GM18517 (cell line): ENCODE data around the gene CHRNA7.

ENCODE experiments used
- ATAC-seq: cut with Tn5 transposase; IDR thresholded peaks from one replicate; pipeline ENCODE4 v1.9.1; 2021; ENCODE audit warnings: mild to moderate bottlenecking, moderate library complexity; ENCODE audit not compliant: unreplicated experiment

The CHRNA7 gene

DNA sequence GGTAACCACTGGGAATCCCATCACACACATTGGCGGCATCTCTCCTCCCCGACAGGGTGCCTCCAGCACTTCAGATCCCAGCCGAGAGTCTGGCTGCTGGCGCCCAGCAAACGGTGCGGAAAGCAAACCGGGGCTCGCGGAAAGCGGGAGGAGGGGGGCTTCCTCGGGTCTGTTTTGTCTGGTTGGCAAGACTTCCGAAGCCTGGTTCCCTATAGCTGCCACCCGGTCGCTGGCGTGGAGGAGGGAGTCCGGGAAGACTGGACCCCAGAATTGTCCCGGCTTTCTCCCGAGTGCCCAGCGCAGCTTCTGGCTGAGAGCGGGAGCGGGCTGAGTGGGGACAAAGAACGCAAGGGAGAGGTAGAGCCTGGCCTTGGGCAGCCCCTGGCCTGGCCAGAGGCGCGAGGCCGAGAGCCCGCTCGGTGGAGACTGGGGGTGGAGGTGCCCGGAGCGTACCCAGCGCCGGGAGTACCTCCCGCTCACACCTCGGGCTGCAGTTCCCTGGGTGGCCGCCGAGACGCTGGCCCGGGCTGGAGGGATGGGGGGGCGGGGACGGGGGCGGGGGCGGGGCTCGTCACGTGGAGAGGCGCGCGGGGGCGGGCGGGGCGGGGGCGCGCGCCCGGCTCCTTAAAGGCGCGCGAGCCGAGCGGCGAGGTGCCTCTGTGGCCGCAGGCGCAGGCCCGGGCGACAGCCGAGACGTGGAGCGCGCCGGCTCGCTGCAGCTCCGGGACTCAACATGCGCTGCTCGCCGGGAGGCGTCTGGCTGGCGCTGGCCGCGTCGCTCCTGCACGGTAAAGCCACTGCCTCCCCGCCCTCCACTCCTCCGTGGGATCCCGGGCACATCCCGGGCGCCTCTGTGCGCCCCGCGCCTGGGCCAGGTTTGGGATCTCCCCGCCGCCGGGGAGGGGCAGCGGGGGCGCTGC is at the start of gene CHRNA7:
CHRNA7 (plus strand) TSS at position 654 of the 920 bp plus-strand sequence; CDS start at position 734, 80 bp downstream.
- ATAC-seq = no peak

DNA sequence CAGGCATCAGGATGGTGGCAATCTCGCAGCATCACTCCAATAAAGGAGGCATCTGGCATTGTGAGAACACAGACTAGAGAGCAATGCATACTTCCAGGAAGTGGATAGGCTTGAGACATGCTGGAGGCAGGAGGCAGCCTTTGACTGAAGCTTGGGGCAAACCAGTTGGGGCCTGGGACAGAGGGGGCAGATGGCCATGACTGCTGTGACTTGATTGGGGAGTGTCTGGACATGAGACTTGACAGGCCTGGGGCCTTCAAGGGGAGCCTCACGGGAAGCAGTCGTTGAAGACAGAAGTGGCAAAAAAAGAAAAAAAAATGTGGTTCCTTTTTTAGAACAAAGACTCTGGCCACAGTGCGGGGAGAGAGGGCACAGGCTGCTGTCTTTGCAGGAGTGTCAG is 44.7 kb upstream of the CHRNA7 start:
- no peak for ATAC-seq

GRCh38 chr15:31993062-31993461 is 37.3 kb upstream of the CHRNA7 start:
- ATAC-seq = no peak

DNA sequence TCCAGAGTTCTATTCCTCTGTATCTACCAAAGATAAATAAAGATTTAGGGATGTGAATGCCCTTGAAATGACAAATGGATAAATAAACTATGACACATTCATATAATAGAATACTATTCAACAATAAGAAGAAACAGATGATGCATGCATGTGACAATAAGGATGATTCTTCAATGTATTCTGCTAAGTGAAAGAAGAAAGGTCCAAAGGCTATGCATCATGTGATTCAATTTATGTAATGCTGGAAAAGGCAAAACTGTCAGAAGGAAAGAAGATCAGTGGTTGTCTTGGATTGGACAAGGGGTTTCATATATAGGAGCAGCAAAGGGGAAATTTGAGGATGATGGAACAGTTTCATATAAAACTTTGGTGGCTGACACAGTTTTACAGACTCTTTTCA is 32.6 kb upstream of the CHRNA7 start:
- no peak for ATAC-seq

- ATAC-seq = no peak
Measured at GRCh38 chr15:32003558-32003957, 26.8 kb upstream of the CHRNA7 start.

DNA sequence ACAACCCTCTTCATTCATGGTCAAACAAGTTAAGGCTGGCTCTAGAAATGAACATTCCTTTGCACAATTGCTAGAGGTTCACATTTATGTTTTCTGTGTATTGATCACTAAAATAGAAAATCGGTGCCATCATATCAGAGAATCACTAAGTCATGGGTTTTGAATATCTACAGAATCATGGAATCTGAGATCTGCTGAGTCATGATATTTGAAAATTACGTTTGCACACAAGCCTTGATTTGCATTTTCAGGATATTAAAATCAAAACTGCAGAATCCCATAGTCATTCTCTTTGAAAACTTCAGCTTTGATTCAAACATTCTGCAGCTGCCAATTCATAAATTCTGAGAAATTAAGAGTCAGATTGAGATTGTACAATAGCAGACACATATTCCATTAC is 26.1 kb upstream of the CHRNA7 start:
- no peak for ATAC-seq

GRCh38 chr15:32007355-32007960 is 22.9 kb upstream of the CHRNA7 start:
- ATAC-seq = no peak

GRCh38 chr15:32014953-32015352 is 15.4 kb upstream of the CHRNA7 start:
- no peak for ATAC-seq

- ATAC-seq = no peak
Measured at GRCh38 chr15:32020156-32020555, 10.2 kb upstream of the CHRNA7 start.

GRCh38 chr15:32028921-32029320 is 1.4 kb upstream of the CHRNA7 start:
- ATAC-seq = no peak

- no peak for ATAC-seq
Measured at GRCh38 chr15:32029409-32029861, 880 bp upstream of the CHRNA7 start.

DNA sequence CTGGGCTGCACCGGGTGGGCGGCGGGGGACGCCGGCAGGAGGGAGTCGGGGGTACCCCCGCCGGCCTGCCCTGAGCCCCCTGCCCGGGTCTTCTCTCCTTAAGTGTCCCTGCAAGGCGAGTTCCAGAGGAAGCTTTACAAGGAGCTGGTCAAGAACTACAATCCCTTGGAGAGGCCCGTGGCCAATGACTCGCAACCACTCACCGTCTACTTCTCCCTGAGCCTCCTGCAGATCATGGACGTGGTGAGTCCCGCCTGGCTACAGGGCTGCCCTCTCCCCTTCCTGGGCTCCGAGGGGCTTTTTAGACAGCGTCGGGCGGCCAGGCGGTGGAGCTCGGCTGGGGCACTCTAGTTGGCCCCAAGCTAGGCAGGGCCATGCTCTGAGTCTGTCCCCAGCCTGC is 480 bp downstream of the CHRNA7 start:
- no peak for ATAC-seq

DNA sequence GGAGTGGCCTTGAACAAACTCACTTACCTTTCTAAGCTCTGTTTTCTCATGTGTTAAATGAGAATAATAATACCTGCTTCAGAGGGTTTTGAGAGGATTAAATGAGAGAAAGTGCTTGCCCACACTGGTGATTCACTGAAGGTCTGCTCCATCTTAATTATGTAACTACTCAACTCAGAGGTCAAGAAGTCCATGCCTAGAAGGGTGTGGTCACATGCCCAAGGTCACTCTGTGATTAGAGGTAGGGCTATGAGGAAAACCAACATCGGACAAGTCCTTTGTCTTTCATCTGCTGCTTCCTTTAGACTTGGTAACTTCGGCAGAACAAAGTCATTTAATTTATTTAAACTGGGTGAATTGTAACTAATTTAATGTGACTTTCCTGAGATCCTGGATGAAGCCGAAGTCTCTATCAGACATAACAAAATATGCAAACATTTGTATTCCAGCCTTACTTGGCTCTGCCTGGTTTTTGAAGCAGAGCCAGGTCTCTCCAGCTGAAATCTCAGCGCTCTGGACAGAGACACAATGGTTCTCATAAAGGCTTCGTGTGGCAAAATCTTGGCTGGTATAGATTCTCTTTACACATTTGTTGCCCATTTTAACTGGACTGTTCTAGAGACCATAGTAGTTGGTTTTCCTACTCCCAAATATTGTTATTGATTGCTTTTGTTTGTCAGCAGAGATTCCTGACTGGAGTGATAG is 3.0 kb downstream of the CHRNA7 start:
- ATAC-seq = no peak

DNA sequence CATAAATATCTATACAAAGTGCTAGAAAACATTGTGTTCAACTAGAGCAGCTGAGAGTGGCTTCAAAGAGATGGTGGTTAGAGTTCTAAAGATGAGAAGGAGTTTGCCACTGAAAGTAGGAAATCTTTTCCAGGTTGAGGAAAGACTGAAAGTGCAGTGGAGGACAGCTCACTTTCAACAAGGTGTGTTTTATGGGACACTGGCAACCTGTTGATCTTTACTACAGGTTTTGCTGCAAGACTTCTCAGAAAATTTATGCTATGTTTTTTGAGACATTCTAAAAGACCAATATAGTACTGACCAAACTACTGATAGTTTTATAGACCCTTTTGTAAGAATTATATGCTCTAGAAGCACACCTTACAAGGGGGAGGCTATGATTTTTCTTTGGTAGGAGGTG is 3.8 kb downstream of the CHRNA7 start:
- no peak for ATAC-seq

- no peak for ATAC-seq
Measured at GRCh38 chr15:32035285-32035684, 5.0 kb downstream of the CHRNA7 start.

DNA sequence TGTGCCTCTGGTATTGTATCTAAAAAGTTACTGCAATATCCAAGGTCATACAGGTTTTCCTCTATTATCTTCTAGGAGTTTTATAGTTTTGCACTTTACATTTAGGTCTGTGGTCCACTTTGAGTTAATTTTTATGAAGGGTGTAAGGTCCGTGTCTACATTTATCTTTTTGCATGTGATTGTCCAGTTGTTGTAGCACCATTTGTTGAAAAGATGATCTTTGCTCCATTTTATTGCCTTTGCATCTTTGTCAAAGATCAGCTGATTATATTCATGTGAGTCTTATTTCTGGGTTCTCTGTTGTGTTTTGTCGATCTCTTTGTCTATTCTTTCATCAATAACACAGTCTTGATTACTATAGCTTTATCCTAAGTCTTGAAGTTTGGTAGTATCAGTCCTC is 6.7 kb downstream of the CHRNA7 start:
- no peak for ATAC-seq

DNA sequence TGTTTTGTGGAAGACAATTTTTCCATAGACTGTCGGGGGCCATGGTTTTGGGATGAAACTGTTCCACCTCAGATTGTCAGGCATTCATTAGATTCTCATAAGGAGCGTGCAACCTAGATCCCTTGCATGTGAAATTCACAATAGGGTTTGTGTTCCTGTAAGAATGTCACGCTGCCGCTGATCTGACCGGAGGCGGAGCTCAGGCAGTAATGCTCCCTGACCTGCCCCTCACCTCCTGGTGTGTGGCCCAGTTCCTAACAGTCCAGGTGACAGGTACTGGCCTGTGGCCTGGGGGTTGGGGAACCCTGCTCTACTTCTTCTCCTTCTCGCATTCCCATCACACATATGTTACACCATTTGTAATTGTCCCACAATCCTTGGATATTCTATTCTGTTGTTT is 11.0 kb downstream of the CHRNA7 start:
- ATAC-seq = no peak

- no peak for ATAC-seq
Measured at GRCh38 chr15:32042269-32042972, 12.1 kb downstream of the CHRNA7 start.

DNA sequence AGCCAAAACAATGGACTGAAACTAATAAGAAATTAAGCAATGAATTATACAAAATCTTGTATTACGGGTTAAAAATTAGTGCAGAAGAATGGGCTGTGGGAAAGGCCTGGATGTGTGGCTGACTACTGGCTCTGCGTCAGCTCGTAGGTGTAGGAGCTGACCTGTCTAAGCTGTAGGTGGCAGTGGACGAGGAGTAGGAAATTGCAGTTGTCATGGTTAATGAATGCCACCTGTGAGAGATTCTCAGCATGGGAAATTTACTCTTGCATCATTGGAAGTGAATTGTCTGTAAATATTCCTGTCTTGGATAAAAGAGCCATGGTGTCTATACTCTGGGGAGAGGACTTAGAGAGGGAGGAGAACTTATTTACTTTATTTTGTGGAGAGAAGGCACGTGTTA is 23.4 kb downstream of the CHRNA7 start:
- no peak for ATAC-seq

GRCh38 chr15:32057876-32058425 is 27.6 kb downstream of the CHRNA7 start:
- no peak for ATAC-seq

DNA sequence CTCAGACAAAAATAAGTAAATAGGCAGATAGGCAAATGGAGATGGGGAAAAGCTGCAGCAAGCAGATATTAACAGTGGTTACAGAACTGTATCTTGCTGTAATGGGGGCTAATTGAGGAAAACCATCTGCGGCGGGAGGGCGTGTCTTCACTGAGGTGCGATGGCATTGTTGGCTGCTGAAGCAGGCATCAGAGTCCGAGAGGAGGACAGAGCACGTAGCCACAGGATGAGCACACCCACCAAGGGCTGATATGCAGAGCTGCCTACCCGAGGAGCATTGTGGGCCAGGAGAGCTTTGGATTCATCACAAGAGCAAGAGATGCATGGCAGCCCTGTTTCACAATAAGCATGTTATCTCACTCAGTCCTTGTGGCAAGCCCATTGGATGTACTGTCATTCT is 30.4 kb downstream of the CHRNA7 start:
- ATAC-seq = no peak
